ENCODE data around the gene CDK5R1.

- TF ChIP-seq JUN (CRISPR knock-in tag; IDR thresholded peaks at IDR 0.05) = no peak
- TF ChIP-seq TCF7 (CRISPR knock-in tag; IDR thresholded peaks at IDR 0.05; ENCODE audit: low read depth) = no peak
Observed at GRCh38 chr17:32498391-32498790, 11.6 kb downstream of the CDK5R1 start.
